Measurements from ENCODE around the gene PROSER3. TPM values are rescaled to one million over a fixed set of nuclear protein-coding genes. Genes with fewer than 3 reads are reported as not detected.
A peak's percentile ranks its signal among the peaks of the same experiment; 100 is the strongest.

PROSER3 gene
- total and polyA plus RNA-seq, 9 of the 15 experiments (the other 6 are each of a cell fraction or from before 2014, with no cell fraction given): 1.0 to 39.5 (median 5.1) TPM

DNA sequence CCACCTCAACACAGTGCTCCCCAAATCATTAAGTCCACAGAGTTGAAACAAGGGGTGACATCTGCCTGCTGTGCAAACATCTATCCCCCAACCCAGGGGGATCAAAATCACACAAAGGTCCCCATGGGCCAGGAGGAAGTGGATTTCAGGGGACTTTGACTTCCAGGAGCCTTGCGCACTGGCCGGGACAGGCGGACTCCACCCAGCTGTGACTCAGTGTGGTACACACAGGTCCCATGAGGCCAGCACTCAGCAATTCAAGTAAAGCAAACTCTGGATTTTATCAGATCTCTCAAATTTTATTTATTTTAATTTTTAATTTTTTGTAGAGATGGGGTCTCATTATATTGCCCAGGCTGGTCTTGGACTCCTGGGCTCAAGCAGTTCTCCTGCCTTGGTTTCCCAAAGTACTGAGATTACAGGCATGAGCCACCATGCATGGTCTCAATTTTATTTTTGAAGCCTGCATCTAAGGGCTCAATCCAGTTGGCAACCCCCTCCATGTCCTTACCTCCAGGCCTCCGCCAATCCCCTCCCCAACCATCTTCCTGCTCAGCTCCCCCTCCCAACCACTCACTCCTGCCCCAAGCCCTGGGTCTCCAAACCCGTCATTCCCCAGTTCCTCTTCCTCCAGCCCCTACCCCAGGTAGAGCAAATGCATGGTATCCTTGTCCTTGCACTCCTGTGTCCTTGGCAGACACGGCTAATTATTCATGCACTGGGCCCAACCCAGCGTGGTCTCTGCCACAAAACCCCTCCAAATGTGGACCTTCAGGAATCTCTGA lies 35.6 kb downstream of the PROSER3 start (continued):
- TF ChIP-seq, protein P1, sequence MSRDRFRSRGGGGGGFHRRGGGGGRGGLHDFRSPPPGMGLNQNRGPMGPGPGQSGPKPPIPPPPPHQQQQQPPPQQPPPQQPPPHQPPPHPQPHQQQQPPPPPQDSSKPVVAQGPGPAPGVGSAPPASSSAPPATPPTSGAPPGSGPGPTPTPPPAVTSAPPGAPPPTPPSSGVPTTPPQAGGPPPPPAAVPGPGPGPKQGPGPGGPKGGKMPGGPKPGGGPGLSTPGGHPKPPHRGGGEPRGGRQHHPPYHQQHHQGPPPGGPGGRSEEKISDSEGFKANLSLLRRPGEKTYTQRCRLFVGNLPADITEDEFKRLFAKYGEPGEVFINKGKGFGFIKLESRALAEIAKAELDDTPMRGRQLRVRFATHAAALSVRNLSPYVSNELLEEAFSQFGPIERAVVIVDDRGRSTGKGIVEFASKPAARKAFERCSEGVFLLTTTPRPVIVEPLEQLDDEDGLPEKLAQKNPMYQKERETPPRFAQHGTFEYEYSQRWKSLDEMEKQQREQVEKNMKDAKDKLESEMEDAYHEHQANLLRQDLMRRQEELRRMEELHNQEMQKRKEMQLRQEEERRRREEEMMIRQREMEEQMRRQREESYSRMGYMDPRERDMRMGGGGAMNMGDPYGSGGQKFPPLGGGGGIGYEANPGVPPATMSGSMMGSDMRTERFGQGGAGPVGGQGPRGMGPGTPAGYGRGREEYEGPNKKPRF (IDR thresholded peaks at IDR 0.05; ENCODE audit: low read depth, low read length): no peak
- TF ChIP-seq, protein P2, sequence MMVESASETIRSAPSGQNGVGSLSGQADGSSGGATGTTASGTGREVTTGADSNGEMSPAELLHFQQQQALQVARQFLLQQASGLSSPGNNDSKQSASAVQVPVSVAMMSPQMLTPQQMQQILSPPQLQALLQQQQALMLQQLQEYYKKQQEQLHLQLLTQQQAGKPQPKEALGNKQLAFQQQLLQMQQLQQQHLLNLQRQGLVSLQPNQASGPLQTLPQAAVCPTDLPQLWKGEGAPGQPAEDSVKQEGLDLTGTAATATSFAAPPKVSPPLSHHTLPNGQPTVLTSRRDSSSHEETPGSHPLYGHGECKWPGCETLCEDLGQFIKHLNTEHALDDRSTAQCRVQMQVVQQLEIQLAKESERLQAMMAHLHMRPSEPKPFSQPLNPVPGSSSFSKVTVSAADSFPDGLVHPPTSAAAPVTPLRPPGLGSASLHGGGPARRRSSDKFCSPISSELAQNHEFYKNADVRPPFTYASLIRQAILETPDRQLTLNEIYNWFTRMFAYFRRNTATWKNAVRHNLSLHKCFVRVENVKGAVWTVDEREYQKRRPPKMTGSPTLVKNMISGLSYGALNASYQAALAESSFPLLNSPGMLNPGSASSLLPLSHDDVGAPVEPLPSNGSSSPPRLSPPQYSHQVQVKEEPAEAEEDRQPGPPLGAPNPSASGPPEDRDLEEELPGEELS (CRISPR knock-in tag; IDR thresholded peaks at IDR 0.05; ENCODE audit: borderline replicate concordance): no peak
- no peak for TF ChIP-seq TARDBP (IDR thresholded peaks at IDR 0.05)
- TF ChIP-seq, protein P3, sequence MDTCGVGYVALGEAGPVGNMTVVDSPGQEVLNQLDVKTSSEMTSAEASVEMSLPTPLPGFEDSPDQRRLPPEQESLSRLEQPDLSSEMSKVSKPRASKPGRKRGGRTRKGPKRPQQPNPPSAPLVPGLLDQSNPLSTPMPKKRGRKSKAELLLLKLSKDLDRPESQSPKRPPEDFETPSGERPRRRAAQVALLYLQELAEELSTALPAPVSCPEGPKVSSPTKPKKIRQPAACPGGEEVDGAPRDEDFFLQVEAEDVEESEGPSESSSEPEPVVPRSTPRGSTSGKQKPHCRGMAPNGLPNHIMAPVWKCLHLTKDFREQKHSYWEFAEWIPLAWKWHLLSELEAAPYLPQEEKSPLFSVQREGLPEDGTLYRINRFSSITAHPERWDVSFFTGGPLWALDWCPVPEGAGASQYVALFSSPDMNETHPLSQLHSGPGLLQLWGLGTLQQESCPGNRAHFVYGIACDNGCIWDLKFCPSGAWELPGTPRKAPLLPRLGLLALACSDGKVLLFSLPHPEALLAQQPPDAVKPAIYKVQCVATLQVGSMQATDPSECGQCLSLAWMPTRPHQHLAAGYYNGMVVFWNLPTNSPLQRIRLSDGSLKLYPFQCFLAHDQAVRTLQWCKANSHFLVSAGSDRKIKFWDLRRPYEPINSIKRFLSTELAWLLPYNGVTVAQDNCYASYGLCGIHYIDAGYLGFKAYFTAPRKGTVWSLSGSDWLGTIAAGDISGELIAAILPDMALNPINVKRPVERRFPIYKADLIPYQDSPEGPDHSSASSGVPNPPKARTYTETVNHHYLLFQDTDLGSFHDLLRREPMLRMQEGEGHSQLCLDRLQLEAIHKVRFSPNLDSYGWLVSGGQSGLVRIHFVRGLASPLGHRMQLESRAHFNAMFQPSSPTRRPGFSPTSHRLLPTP (IDR thresholded peaks at IDR 0.05; ENCODE audit: borderline replicate concordance, extremely low read depth, insufficient read length): no peak
- TF ChIP-seq, protein P4, sequence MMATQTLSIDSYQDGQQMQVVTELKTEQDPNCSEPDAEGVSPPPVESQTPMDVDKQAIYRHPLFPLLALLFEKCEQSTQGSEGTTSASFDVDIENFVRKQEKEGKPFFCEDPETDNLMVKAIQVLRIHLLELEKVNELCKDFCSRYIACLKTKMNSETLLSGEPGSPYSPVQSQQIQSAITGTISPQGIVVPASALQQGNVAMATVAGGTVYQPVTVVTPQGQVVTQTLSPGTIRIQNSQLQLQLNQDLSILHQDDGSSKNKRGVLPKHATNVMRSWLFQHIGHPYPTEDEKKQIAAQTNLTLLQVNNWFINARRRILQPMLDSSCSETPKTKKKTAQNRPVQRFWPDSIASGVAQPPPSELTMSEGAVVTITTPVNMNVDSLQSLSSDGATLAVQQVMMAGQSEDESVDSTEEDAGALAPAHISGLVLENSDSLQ (IDR thresholded peaks at IDR 0.05): no peak
- no peak for TF ChIP-seq HDAC1 (IDR thresholded peaks at IDR 0.05)
- TF ChIP-seq MTA1 (IDR thresholded peaks at IDR 0.05; ENCODE audit: borderline replicate concordance): no peak
- TF ChIP-seq CSDE1 (IDR thresholded peaks at IDR 0.05): no peak
- no peak for TF ChIP-seq ZBTB7A (IDR thresholded peaks at IDR 0.05; ENCODE audit: borderline replicate concordance, control insufficient read depth, low read depth, low read length)
- TF ChIP-seq ARNT (IDR thresholded peaks at IDR 0.05): no peak
- TF ChIP-seq, protein P5, sequence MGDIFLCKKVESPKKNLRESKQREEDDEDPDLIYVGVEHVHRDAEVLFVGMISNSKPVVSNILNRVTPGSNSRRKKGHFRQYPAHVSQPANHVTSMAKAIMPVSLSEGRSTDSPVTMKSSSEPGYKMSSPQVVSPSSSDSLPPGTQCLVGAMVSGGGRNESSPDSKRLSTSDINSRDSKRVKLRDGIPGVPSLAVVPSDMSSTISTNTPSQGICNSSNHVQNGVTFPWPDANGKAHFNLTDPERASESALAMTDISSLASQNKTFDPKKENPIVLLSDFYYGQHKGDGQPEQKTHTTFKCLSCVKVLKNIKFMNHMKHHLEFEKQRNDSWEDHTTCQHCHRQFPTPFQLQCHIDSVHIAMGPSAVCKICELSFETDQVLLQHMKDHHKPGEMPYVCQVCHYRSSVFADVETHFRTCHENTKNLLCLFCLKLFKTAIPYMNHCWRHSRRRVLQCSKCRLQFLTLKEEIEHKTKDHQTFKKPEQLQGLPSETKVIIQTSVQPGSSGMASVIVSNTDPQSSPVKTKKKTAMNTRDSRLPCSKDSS (IDR thresholded peaks at IDR 0.05; ENCODE audit: low read depth, partially characterized antibody): no peak
- TF ChIP-seq ZNF263 (CRISPR knock-in tag; IDR thresholded peaks at IDR 0.05; ENCODE audit: borderline replicate concordance): peak; percentile 19; the same call in 1 of the 2 replicates
- no peak for TF ChIP-seq MEF2D (tag; conservative IDR thresholded peaks at IDR 0.05; ENCODE audit: low read depth)
- TF ChIP-seq SPI1 (IDR thresholded peaks at IDR 0.05; ENCODE audit: borderline replicate concordance, low read depth, low read length): peak; percentile 48; the same call in 1 of the 2 replicates

Data from K562 (cell line).